Stimulated activated CD4-positive, alpha-beta T cell treated with anti-CD3 and anti-CD28 coated beads, Interleukin-4, amount 100 ng/mL, for 1 hour (primary cell): ENCODE results near the gene RCBTB1.
"Not testable (repeated sequence)": the region's sequence is repeated elsewhere in the genome, so short reads cannot be mapped to it uniquely, and the experiment has no call there.

Experiments used
- DNase-seq: peaks from one replicate; pipeline ENCODE4 v3.0.0-alpha.2; 2020

RCBTB1 gene

GRCh38 chr13:49602615-49603014, 17.3 kb upstream of the RCBTB1 start:
- DNase-seq, result not testable (repeated sequence)

DNA sequence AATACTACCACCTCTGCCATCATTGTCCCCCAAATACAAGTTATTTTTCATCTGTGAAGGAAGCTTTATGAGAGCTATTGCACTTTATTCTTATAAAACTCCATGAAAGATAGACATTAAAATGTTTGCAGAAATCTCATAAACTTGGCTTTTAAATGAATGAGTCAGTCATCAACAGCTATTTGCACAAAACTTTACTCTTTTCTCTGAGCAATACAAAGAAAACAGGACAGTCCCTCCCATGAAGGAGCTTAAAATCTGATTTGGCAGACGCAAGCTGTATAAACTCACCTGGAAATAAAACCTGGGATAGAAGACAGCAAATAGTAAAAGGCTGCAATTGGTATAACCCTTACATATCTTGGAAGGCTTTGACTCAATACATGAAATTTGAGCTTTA, 16.6 kb upstream of the RCBTB1 start:
- no peak for DNase-seq

GRCh38 chr13:49597043-49597641, 11.8 kb upstream of the RCBTB1 start:
- DNase-seq, result no peak

GRCh38 chr13:49596221-49596620, 10.9 kb upstream of the RCBTB1 start:
- no peak for DNase-seq

DNA sequence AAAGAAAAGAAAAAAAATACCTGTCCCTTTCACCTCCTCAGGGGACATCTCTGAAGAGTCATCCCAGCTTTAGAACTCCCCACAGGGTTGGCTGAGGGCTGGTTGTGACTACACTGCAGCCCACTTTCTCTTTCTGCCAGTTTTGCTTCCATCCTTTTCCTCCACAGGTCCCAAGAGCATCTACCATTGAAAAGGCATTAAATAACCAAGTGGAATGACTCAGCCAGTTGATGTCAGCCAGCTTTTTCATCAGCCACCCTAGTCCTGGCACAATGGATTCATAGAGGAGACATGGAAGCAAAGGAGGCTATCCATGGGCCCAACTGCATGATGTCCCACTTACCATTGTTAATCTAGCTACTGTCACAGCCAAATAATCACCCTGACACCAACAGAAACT, 9.2 kb upstream of the RCBTB1 start:
- DNase-seq, result no peak

GRCh38 chr13:49593876-49594275, 8.5 kb upstream of the RCBTB1 start:
- DNase-seq, result not testable (repeated sequence)

DNA sequence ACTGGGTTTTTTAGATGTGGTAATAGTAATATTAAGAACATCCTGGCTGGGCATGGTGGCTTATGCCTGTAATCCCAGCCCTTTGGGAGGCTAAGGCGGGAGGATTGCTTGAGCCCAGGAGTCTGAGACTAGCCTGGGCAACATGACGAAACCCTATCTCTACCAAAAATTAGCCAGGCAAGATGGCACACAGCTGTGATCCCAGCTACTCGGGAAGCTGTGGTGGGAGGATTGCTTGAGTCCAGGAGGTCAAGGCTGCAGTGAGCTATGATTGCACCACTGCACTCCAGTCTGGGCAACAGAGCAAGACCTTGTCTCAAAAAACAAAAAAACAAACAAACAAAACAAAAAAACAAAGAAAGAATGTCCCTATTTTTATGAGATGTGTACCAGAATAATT, 5.4 kb upstream of the RCBTB1 start:
- DNase-seq, result not testable (repeated sequence)

- no peak for DNase-seq
These were observed 2.0 kb upstream of the RCBTB1 start for GRCh38 chr13:49587311-49587847.

DNA sequence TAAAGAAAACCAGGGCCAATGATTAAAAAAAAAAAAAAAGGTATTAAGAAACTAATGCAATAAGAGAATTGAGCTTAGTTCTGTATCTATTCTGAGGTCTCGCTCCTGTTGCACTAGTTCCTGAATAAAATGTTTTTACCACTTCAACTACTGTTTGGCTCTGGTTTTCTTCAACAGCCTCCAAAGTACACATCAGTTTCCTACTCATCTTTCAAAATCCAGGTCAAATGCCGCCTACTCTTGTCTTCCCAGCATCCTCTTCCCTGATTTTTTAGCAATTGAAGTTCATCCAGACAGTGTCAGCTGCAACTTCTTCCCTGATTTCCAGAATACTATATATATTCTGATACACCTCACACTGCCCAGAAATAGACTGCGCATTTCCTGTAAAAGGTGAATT, 1.4 kb upstream of the RCBTB1 start:
- DNase-seq, result no peak

- DNase-seq, result no peak
These were observed 581 bp downstream of the RCBTB1 start for GRCh38 chr13:49584771-49585182.

DNA sequence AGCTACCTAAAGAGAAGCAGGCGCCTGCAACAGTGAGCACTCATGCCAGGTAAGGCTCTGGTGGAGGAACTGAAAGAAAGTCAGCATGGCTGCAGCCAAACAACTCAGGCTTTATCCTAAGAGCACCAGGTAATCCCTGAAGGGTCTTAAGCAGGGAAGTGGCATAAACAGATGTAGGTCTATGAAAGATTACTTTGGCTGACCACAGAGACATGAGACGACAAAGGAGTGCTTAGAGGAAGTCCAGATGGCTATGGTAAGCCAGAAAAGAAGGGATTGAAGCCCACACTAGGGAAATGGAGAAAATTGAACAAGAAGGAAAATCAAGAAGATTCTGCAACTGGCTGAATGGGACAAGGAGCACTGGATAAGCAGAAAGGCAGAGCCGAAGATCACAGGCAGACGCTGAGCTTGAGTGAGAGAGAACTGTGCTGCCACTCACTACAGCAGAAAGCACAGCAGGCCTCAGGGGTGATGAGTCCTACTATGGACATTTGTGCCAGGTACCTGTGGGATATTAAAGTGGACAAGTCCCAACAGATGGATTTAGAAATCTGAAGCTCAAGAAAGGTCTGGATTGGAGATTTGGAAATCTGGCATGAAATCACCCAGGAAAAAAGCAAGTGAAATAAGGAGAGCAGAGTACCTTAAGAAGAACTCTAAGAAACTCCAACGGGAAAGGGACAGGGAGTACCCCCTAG, 4.2 kb downstream of the RCBTB1 start:
- DNase-seq, result no peak

DNA sequence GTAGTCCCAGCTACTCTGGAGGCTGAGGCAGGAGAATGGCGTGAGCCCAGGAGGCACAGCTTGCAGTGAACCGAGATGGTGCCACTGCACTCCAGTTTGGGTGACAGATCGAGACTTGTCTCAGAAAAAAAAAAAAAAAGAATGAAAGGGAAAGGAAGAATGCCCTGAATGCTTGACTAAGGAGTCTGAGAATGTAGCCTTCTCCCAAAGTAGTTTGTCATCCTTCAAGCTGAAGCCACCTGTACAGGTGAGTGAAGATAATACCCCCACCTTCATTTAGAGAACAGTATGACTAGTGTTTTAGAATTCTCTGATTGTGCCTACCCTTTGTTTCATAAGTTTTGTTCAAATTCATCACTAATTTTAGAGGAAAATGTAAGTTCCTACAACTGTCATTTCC, 5.9 kb downstream of the RCBTB1 start:
- no peak for DNase-seq

DNA sequence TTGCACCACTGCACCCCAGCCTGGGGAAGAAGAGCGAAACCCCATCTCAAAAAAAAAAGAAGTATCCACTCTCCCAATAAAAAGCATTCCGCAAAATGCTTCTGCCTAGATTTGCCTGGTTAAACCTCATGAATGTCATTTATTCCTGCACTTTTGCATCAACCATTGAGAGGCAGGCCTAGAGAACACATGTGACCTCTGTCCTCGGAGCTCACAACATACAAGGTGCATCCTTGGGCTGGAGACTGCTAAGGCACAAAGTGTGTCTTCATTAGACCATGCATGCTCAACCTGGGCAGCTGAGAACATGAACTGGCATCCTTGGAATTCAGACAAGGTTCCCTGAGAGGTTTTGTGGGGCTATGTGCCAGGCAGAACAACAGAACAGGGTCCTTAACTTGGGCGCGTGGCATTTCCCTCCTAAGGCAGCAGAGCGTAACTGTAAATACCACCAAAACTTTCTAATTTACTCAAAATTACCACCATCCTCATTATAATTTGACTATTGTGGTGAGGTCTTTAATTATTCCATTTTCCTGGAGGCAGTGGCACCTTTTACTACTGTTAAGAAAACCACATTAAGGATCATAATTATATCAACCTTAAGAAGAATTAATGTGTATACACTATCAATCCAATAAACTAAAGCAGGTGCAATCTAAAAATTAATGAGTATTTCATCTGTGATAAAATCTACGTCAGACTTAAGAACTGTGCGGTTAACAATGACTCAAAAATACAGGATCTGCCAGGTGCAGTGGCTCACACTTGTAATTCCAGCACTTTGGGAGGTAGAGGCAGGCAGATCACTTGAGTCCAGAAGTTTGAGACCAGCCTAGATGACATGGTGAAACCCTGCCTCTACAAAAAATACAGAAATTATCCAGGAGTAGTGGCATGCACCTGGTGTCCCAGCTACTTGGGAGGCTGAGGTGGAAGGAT, 13.8 kb downstream of the RCBTB1 start:
- DNase-seq, result no peak

DNA sequence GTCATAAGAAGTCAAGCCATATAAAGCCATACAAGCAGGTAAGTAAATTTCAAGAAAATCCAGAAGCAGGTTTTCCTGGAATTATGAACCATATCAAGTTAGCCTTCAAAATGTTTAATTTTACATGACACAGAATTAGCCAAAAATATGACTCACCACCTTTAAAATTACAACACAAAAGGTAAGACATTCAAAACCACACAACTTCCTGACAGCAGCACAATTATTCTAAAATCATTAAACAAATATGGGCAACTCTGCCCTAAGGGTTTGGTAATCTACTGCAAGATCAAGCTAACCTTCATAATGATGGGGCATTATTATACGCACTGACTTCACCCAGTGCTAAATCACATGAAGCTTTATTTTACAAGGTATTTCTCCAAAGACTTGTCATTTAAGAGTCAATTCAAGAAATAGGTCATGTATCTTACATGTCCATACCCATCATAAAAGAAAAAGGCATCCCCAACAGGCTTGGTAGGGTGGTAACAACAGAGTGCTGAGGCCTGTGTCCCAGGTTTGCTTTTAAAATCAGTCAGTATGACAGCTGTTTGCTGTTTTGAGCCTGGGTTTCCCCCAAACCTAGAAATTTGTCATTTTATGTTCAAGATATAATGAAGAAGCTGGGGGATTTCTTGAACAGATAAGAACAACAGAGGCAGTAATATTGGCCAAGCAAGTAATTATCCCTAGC, 15.2 kb downstream of the RCBTB1 start:
- no peak for DNase-seq

- no peak for DNase-seq
These were observed 17.9 kb downstream of the RCBTB1 start for GRCh38 chr13:49567491-49567890.

GRCh38 chr13:49566461-49566860, 18.9 kb downstream of the RCBTB1 start:
- no peak for DNase-seq

DNA sequence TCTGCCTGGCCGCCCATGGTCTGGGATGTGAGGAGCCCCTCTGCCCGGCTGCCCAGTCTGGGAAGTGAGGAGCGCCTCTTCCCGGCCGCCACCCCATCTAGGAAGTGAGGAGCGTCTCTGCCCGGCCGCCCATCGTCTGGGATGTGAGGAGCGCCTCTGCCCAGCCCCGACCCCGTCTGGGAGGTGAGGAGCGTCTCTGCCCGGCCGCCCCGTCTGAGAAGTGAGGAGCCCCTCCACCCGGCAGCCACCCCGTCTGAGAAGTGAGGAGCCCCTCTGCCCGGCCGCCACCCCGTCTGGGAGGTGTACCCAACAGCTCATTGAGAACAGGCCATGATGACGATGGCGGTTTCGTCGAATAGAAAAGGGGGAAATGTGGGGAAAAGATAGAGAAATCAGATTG, 19.9 kb downstream of the RCBTB1 start:
- not testable (repeated sequence) for DNase-seq

DNA sequence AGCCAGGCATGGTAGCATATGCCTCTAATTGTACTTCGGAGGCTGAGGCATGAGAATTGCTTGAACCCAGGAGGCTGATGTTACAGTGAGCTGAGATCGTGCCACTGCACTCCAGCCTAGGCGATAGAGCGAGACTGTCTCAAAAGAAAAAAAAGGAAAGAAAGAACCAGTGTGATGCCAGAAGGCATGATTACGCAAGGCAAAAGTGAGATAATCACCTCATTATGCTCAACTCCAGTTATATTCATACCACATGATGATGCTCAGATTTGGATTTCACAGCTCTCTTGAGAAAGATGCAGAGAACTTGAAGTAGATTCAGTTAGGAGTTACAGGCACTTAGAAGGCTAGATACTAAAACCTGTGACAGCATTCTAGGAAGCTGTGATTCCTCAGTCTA, 21.8 kb downstream of the RCBTB1 start:
- DNase-seq, result no peak

DNA sequence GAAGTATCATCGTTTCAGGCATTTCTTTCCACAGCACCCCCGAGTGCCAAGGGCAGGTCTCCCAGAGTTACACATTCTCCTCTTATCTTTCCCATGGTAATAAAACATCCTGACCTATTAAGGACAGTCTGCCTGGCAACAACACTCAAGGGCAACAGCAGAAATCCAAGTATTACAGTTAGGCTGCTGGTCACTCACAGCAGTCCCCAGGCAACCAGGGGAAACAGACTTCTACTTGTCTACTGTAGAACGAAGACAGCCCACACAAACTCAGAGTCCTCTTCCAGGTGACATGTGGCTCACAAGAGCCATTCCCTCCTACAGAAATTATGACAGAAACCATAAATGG, 24.3 kb downstream of the RCBTB1 start:
- DNase-seq, result no peak

- DNase-seq, result no peak
These were observed 24.9 kb downstream of the RCBTB1 start for GRCh38 chr13:49560270-49561061.

DNA sequence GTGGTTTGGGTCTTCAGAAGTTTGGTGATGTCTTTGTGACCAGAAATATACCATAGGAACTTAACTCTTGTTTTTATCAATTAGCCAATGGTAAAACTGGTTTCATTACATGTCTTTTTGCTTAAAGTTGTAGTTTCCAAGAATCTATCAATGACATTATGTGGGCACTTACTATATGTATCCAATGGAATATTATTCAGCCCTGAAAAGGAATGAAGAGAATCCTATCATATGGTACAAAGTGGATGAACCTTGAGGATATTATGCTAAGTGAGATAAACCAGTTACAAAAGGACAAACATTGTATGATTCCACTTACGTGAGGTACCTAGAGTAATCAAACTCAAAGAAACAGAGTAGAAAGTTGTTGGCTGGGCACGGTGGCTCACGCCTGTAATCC, 26.4 kb downstream of the RCBTB1 start:
- no peak for DNase-seq

DNA sequence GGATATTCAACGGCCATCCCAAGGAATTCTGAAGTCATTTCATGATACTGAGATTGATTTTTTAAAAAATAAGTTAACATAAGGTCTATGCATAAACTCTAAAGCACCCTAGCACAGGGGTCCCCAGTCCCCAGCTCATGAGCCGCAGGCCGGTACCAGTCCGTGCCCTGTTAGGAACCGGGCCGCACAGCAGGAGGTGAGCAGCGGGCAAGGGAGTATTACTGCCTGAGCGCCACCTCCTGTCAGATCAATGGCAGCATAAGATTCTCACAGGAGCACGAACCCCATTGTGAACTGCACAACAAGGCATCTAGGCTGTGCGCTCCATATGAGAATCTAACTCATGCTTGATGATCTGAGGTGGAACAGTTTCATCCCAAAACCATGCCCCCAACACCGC, 31.0 kb downstream of the RCBTB1 start:
- DNase-seq, result no peak
